Cardiac muscle cell (in vitro differentiated cells and primary cell): ENCODE results near the gene LINS1. TPM values are rescaled to one million over a fixed set of nuclear protein-coding genes. Genes with fewer than 3 reads are reported as not detected.

Experiments used
- DNase-seq, 2 donors: peaks; one replicate each; pipeline versions ENCODE4 v3.0.0 to v3.0.0-alpha.2; 2010 to 2017; ENCODE audit warnings: low read depth in 1 of 2, low spot score in 1 of 2
- H3K27ac ChIP-seq: fragments of 200-600 bp; sonication (generic); 2 replicates; pipeline ENCODE4 v1.5.1; 2016
- H3K27me3 ChIP-seq: fragments of 200-600 bp; sonication (generic); 2 replicates; pipeline ENCODE4 v1.6.0; 2016; ENCODE audit warnings: control low read depth
- H3K36me3 ChIP-seq: fragments of 200-600 bp; sonication (generic); 2 replicates; pipeline ENCODE4 v1.5.1; 2016; ENCODE audit warnings: control low read depth
- H3K4me1 ChIP-seq: fragments of 200-600 bp; sonication (generic); 2 replicates; pipeline ENCODE4 v1.8.1; 2017; ENCODE audit warnings: low read depth, mild to moderate bottlenecking, mixed run types
- H3K4me3 ChIP-seq: fragments of 200-600 bp; sonication (generic); 2 replicates; pipeline ENCODE4 v1.5.1; 2016; ENCODE audit warnings: mild to moderate bottlenecking
- H3K9me3 ChIP-seq: fragments of 200-600 bp; sonication (generic); 2 replicates; pipeline ENCODE4 v1.5.1; 2017; ENCODE audit warnings: low read depth, mild to moderate bottlenecking, control low read depth
- CTCF ChIP-seq: IDR thresholded peaks from 2 replicates; pipeline ENCODE4 v1.5.1; 2012; ENCODE audit warnings: low read depth, mild to moderate bottlenecking, low read length
- polyA plus RNA-seq: library from polyadenylated mRNA; unstranded; fragments of >200 nt; fragmentation: Nextera tagmentation; extraction: Ambion mirVana; gene quantifications from 2 replicates; pipeline ENCODE4 v1.2.1, GENCODE V29; 2016
- total RNA-seq: library from RNA; depleted of rRNA; stranded (reverse); fragments of >200 nt; gene quantifications from 2 replicates; pipeline ENCODE4 v1.2.3, GENCODE V29; 2016

LINS1 gene
- total and polyA plus RNA-seq, 2 experiments from 2014 or later: 7.4 to 9.2 TPM

- no peak for TF ChIP-seq CTCF
- H3K4me3 ChIP-seq: no peak overlapping the region
- H3K27me3 ChIP-seq: no peaks in the 10 kb centered on the region
- peaks cover 9% of the 10 kb centered on the region for H3K4me1 ChIP-seq
- peak in 1 of 2 donors; percentile 20 for DNase-seq
- peaks cover 15% of the 10 kb centered on the region for H3K36me3 ChIP-seq
- H3K27ac ChIP-seq: no peak overlapping the region
- H3K9me3 ChIP-seq: no peaks in the 10 kb centered on the region
These were observed 29.8 kb upstream of the LINS1 start for GRCh38 chr15:100631831-100632230.

- TF ChIP-seq CTCF: no peak
- no peaks in the 10 kb centered on the region for H3K27me3 ChIP-seq
These were observed 26.8 kb upstream of the LINS1 start for GRCh38 chr15:100628746-100629145.

GRCh38 chr15:100627789-100628395, 25.9 kb upstream of the LINS1 start:
- Histone ChIP-seq H3K4me3 (no peak overlapping the region), H3K4me1 (peaks cover 18% of the 10 kb centered on the region), H3K27ac (no peak overlapping the region), H3K9me3 (no peaks in the 10 kb centered on the region), H3K36me3 (peaks cover 15% of the 10 kb centered on the region), H3K27me3 (no peaks in the 10 kb centered on the region)
- peak; percentile 71 for TF ChIP-seq CTCF
- DNase-seq: peak; percentile 66 to 88

More at GRCh38 chr15:100628746-100629145, 26.8 kb upstream of the LINS1 start:
- Histone ChIP-seq H3K4me1 (peaks cover 14% of the 10 kb centered on the region), H3K9me3 (no peaks in the 10 kb centered on the region), H3K4me3 (no peak overlapping the region), H3K27ac (no peak overlapping the region), H3K36me3 (peaks cover 15% of the 10 kb centered on the region)
- DNase-seq: peak in 1 of 2 donors; percentile 77

GRCh38 chr15:100623301-100623700, 21.3 kb upstream of the LINS1 start:
- no peak for TF ChIP-seq CTCF
- Histone ChIP-seq H3K9me3 (no peaks in the 10 kb centered on the region), H3K4me3 (no peak overlapping the region), H3K27ac (no peak overlapping the region), H3K27me3 (no peaks in the 10 kb centered on the region), H3K4me1 (peaks cover 9% of the 10 kb centered on the region), H3K36me3 (peaks cover 2% of the 10 kb centered on the region)
- peak in 1 of 2 donors; percentile 82 for DNase-seq

GRCh38 chr15:100616700-100617099, 14.7 kb upstream of the LINS1 start:
- DNase-seq: no peak
- no peaks in the 10 kb centered on the region for H3K27me3 ChIP-seq
- no peak overlapping the region for H3K4me3 ChIP-seq
- no peaks in the 10 kb centered on the region for H3K4me1 ChIP-seq
- no peak for TF ChIP-seq CTCF
- H3K36me3 ChIP-seq: peaks cover 20% of the 10 kb centered on the region
- H3K27ac ChIP-seq: no peak overlapping the region
- H3K9me3 ChIP-seq: no peaks in the 10 kb centered on the region
